DOHH2 (cell line): ENCODE results near the gene DIS3L2.

Experiments used
- EZH2phosphoT487 ChIP-seq: fragments of 200-600 bp; sonication (generic); IDR thresholded peaks from 2 replicates; pipeline ENCODE4 v1.6.1; 2017; ENCODE audit warnings: borderline replicate concordance, mild to moderate bottlenecking, antibody characterized with exemption, low read length, moderate library complexity, mixed read lengths
- TF ChIP-seq, protein P1 (sequence below): fragments of 200-600 bp; sonication (generic); IDR thresholded peaks from one replicate; pipeline ENCODE4 v1.5.1; 2014; ENCODE audit warnings: antibody characterized with exemption, mild to moderate bottlenecking, low read depth, low read length; ENCODE audit not compliant: poor library complexity, severe bottlenecking

GRCh38 chr2:232323328-232323650 lies 361.8 kb downstream of the DIS3L2 start:
- TF ChIP-seq, protein P1, sequence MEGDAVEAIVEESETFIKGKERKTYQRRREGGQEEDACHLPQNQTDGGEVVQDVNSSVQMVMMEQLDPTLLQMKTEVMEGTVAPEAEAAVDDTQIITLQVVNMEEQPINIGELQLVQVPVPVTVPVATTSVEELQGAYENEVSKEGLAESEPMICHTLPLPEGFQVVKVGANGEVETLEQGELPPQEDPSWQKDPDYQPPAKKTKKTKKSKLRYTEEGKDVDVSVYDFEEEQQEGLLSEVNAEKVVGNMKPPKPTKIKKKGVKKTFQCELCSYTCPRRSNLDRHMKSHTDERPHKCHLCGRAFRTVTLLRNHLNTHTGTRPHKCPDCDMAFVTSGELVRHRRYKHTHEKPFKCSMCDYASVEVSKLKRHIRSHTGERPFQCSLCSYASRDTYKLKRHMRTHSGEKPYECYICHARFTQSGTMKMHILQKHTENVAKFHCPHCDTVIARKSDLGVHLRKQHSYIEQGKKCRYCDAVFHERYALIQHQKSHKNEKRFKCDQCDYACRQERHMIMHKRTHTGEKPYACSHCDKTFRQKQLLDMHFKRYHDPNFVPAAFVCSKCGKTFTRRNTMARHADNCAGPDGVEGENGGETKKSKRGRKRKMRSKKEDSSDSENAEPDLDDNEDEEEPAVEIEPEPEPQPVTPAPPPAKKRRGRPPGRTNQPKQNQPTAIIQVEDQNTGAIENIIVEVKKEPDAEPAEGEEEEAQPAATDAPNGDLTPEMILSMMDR, result no peak
- no peak for TF ChIP-seq EZH2phosphoT487
